Activated T-helper 1 cell treated with anti-CD3 and anti-CD28 coated beads, Interleukin-12 subunit alpha, Interleukin-12 subunit beta, Interleukin-2, Interleukin-4 antibody, amounts not matched to agents 30 ng/mL and 10 ng/mL and 1 ng/mL, durations not matched to agents 14 hours and 24 hours and 36 hours (primary cell): ENCODE measurements around the gene IRF8. TPM values are rescaled to one million over a fixed set of nuclear protein-coding genes. Genes with fewer than 3 reads are reported as not detected.

Source experiments
- DNase-seq: peaks from one replicate; pipeline ENCODE4 v3.0.0; 2021; ENCODE audit warnings: low spot score
- H3K27ac Mint-ChIP-seq: one replicate; pipeline ENCODE4 v1.8.0; 2021; ENCODE audit warnings: mild to moderate bottlenecking, mixed read lengths
- H3K27me3 Mint-ChIP-seq: one replicate; pipeline ENCODE4 v1.8.0; 2022; ENCODE audit warnings: mild to moderate bottlenecking, moderate library complexity, mixed read lengths; ENCODE audit not compliant: insufficient read depth
- H3K36me3 Mint-ChIP-seq: one replicate; pipeline ENCODE4 v1.8.0; 2021; ENCODE audit warnings: low read depth, mixed read lengths
- H3K4me1 Mint-ChIP-seq: one replicate; pipeline ENCODE4 v1.8.0; 2021; ENCODE audit warnings: low read depth, mixed read lengths
- H3K4me3 Mint-ChIP-seq: one replicate; pipeline ENCODE4 v1.8.0; 2021; ENCODE audit warnings: mild to moderate bottlenecking, moderate library complexity, mixed read lengths
- H3K9me3 Mint-ChIP-seq: one replicate; pipeline ENCODE4 v1.8.0; 2021; ENCODE audit warnings: mixed read lengths
- intact Hi-C: fragments of 100-400 bp; cut with micrococcal nuclease; formaldehyde crosslinking; loops from one replicate; pipeline ENCODE4 v1.15.1; 2024
- total RNA-seq: library from RNA; stranded (reverse); gene quantifications from 2 replicates; pipeline ENCODE4 v1.2.3, GENCODE V29; 2022

IRF8 gene
- total RNA-seq, 1 donor from 2014 or later: 158 TPM

DNA sequence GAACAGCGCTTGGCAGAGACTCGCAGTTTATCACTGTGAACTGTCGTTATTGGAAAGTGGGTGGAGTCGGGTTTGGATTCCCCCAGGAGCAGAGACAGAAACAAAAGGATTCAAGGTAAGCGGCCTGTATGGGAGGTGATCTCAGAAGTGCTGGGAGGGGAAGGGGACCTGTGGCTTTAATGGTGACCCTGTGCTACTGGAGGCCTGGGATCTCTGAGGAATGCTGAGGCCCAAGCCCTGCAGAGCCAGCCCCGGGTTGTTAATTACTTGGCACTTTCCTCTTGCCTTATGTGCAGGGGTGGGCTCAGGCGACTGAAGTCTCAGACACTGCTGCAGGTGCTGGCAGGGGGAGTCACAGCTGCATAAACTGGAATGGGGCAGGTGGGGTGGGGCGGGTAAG lies 27.4 kb downstream of the IRF8 start:
- no peaks in the 10 kb centered on the region for H3K9me3 Mint-ChIP-seq
- intact Hi-C loops: no loop called here
- no peak overlapping the region for H3K27ac Mint-ChIP-seq
- H3K4me3 Mint-ChIP-seq: no peak overlapping the region
- DNase-seq: no peak
- H3K27me3 Mint-ChIP-seq: peaks cover 13% of the 10 kb centered on the region
- peaks cover 13% of the 10 kb centered on the region for H3K36me3 Mint-ChIP-seq
- H3K4me1 Mint-ChIP-seq: peaks cover 35% of the 10 kb centered on the region

- H3K27me3 Mint-ChIP-seq: peaks cover 13% of the 10 kb centered on the region
- no peaks in the 10 kb centered on the region for H3K9me3 Mint-ChIP-seq
- H3K4me3 Mint-ChIP-seq: no peak overlapping the region
- peaks cover 35% of the 10 kb centered on the region for H3K4me1 Mint-ChIP-seq
- DNase-seq: no peak
- H3K36me3 Mint-ChIP-seq: peaks cover 5% of the 10 kb centered on the region
- peak overlapping the region; percentile 8 for H3K27ac Mint-ChIP-seq
- intact Hi-C loops: no loop called here
Measured at GRCh38 chr16:85927371-85927770, 28.4 kb downstream of the IRF8 start.

DNA sequence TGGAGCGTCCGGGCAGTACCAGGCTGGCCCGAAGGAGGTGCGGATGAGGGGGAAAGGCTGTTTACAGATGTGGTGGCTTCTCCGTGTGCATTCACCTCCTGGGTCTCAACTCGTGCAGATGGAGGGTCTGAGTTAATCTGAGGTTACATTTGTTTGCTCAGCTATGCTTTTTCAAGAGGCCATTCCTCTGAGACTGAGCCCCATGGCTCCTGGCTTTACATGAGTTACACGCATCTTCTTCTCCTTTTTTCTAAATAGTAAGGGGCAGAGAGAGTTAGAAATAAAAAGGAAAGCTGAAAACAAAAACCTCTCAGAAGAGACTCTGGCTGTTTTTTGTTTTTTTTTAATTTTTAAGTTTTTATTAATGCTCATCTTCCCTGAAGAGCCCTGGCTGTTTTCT lies 29.0 kb downstream of the IRF8 start:
- Mint-ChIP-seq H3K4me1 (peaks cover 35% of the 10 kb centered on the region), H3K4me3 (peak overlapping the region; percentile 20)
- intact Hi-C loops: no loop called here

DNA sequence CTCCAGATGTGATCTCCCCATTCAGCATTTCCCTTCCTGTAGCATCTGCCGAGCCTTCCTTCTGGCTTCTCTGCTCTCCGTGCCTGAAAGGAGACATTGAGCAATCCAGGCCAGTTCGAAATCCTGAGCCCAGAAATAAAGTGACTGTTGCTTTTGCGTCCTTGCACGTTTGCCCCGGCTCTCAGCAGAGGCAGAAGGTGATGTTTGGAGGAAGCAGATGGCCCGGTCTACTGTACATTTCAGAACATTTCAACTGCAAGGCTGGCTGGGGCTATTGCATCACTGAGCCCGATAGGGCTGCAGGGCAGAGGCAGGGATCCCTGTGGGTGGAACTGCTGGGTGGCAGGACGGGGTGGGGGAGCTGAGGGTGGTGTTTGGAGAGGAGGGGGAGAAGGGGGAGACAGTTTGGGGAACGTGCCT lies 29.4 kb downstream of the IRF8 start:
- Mint-ChIP-seq H3K36me3 (peaks cover 5% of the 10 kb centered on the region), H3K27me3 (peaks cover 13% of the 10 kb centered on the region), H3K4me1 (peaks cover 38% of the 10 kb centered on the region), H3K4me3 (peak overlapping the region; percentile 20), H3K9me3 (no peaks in the 10 kb centered on the region), H3K27ac (no peak overlapping the region)
- DNase-seq: no peak
- intact Hi-C loops: no loop called here

More for the DNA sequence above, 29.0 kb downstream of the IRF8 start:
- Mint-ChIP-seq H3K27me3 (peaks cover 13% of the 10 kb centered on the region), H3K9me3 (no peaks in the 10 kb centered on the region), H3K27ac (no peak overlapping the region), H3K36me3 (peaks cover 5% of the 10 kb centered on the region)
- no peak for DNase-seq

- no peak overlapping the region for H3K4me3 Mint-ChIP-seq
- no peak overlapping the region for H3K27ac Mint-ChIP-seq
- H3K9me3 Mint-ChIP-seq: no peaks in the 10 kb centered on the region
- intact Hi-C loops: no loop called here
- H3K4me1 Mint-ChIP-seq: peaks cover 42% of the 10 kb centered on the region
- H3K27me3 Mint-ChIP-seq: peaks cover 16% of the 10 kb centered on the region
- H3K36me3 Mint-ChIP-seq: peaks cover 3% of the 10 kb centered on the region
- no peak for DNase-seq
Measured at GRCh38 chr16:85929259-85929721, 30.3 kb downstream of the IRF8 start.

DNA sequence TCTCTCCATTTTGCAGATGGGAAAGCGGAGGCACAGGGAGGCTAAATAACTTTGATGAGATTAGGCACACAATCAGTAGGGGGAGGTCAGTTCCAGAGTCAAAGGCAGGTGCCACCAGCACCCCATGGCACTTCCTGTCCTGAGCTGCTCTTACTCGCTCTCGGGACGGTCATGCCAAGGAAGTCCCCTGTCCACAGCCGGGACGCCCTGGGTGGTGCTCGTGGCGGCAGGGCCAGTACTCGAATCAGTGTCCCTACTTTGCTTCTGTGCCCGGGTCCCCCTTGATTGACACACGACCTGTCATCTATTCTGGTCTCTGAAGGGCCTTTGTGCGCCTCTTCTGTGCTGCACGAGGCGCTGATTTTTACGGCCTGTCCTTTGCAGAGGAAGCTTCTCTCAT lies 31.3 kb downstream of the IRF8 start:
- no peak overlapping the region for H3K27ac Mint-ChIP-seq
- peaks cover 3% of the 10 kb centered on the region for H3K36me3 Mint-ChIP-seq
- H3K27me3 Mint-ChIP-seq: peaks cover 16% of the 10 kb centered on the region
- H3K4me3 Mint-ChIP-seq: no peak overlapping the region
- peaks cover 42% of the 10 kb centered on the region for H3K4me1 Mint-ChIP-seq
- intact Hi-C loops: no loop called here
- no peaks in the 10 kb centered on the region for H3K9me3 Mint-ChIP-seq
- no peak for DNase-seq

DNA sequence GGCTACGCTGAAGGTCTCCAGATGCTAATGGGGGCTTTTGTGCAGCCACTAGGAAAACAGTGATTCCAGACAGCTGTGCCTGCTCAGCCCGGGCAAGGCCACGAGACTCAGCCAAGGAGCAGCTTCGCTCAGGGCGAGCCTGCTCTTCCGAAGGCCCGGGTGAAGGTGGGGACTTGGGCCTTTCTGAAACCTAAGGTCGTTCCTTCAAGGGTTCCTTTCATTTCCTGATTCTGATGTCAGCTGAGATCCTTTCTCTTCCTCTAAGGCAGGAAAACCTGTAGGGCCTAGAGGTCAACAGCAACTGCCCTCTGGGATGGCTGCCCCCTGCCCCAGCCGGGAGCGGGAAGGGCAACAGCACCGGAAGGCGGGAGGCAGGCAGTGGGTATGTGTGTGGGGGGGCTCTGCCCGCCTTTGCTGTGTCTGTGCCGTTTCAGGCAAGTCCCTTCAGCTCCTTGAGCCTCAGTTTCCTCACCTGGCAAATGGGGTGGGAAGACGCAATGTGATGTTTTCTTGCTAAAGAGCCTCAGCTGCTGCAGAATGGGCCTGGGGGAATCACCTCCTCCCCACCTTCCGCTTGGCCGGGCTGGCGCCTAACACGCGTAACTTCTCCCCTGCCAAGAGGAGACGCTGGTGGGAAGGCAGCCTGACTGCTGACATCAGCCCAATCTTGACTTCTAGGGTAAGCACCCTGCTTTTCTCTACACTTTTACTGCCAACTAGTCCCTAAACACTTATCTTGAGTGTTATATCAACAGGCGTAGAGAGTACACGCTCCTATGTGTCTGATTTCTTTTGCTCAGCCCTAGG lies 32.8 kb downstream of the IRF8 start:
- peaks cover 16% of the 10 kb centered on the region for H3K27me3 Mint-ChIP-seq
- intact Hi-C loops: no loop called here
- peaks cover 3% of the 10 kb centered on the region for H3K36me3 Mint-ChIP-seq
- H3K4me3 Mint-ChIP-seq: no peak overlapping the region
- H3K9me3 Mint-ChIP-seq: no peaks in the 10 kb centered on the region
- H3K4me1 Mint-ChIP-seq: peaks cover 54% of the 10 kb centered on the region
- no peak for DNase-seq
- no peak overlapping the region for H3K27ac Mint-ChIP-seq

- Mint-ChIP-seq H3K36me3 (peaks cover 4% of the 10 kb centered on the region), H3K9me3 (no peaks in the 10 kb centered on the region), H3K4me3 (peak overlapping the region; percentile 3), H3K4me1 (peaks cover 51% of the 10 kb centered on the region), H3K27ac (peak overlapping the region; percentile 56), H3K27me3 (peaks cover 6% of the 10 kb centered on the region)
- no peak for DNase-seq
- intact Hi-C loops: no loop called here
Measured at GRCh38 chr16:85934210-85934609, 35.2 kb downstream of the IRF8 start.

DNA sequence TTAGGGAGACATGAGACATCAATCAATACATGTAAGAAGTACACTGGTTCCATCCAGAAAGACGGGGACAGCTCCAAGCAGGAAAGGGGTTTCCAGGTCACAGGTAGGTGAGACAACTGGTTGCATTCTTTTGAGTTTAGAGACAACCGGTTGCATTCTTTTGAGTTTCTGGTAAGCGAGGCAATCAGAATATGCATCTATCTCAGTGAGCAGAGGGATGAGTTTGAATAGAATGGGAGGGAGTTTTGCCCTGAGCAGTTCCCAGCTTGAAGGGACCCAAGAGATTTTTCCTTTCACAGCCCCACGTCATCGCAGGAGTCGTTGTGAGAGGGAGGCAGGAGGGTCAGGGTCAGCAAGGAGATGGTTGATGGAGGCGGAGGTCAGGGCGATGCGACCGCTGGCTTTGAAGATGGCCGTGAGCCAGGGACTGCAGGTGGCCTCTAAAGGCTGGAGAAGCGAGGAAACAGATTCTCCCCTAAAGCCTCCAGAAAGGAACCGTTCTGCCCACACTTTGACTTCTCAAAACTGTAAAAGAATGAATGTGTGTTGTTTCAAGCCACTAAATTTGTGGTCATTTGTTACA lies 36.5 kb downstream of the IRF8 start:
- no peak for DNase-seq
- Mint-ChIP-seq H3K4me1 (peaks cover 55% of the 10 kb centered on the region), H3K27ac (peak overlapping the region; percentile 90), H3K4me3 (peak overlapping the region; percentile 8), H3K36me3 (peaks cover 4% of the 10 kb centered on the region), H3K27me3 (peaks cover 3% of the 10 kb centered on the region), H3K9me3 (no peaks in the 10 kb centered on the region)
- intact Hi-C loops: loop anchor here (5.0 kb wide), 2 partner anchors 323 to 878 kb away; partner anchors contain the start of gene GSE1

- Mint-ChIP-seq H3K4me1 (peaks cover 55% of the 10 kb centered on the region), H3K4me3 (peak overlapping the region; percentile 8), H3K27ac (peak overlapping the region; percentile 90), H3K36me3 (peaks cover 4% of the 10 kb centered on the region), H3K9me3 (no peaks in the 10 kb centered on the region), H3K27me3 (peaks cover 3% of the 10 kb centered on the region)
- peak; percentile 62 for DNase-seq
- intact Hi-C loops: loop anchor here (1.0 to 5.0 kb wide), 13 partner anchors 11 to 879 kb away; partner anchors contain the start of gene GSE1
Measured at GRCh38 chr16:85935974-85936760, 37.2 kb downstream of the IRF8 start.

- H3K4me3 Mint-ChIP-seq: peak overlapping the region; percentile 8
- no peaks in the 10 kb centered on the region for H3K9me3 Mint-ChIP-seq
- peaks cover 7% of the 10 kb centered on the region for H3K36me3 Mint-ChIP-seq
- peaks cover 58% of the 10 kb centered on the region for H3K4me1 Mint-ChIP-seq
- intact Hi-C loops: loop anchor here (1.0 to 5.0 kb wide), 13 partner anchors 10 to 880 kb away; partner anchors contain the start of gene GSE1
- peak overlapping the region; percentile 90 for H3K27ac Mint-ChIP-seq
- peaks cover 3% of the 10 kb centered on the region for H3K27me3 Mint-ChIP-seq
- no peak for DNase-seq
Measured at GRCh38 chr16:85936816-85937215, 37.9 kb downstream of the IRF8 start.

DNA sequence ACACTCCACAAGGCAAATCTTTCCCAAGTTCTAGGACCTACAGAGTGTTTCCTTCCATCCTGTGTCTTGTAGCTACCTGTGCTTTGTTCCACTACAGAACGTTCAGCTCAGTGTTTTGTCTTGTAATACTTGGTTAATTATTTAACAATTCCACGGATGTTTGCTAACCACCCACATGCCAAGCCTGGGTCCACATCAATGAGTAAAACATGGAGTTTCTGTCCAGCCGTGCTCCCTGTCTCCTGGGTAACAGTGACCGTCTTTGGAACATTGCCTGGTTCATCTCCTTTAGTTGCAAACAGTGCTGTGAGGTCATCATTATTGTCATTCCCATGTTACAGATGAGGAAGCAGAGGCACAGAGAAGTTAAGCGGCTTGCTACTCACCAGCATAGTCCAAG lies 41.3 kb downstream of the IRF8 start:
- Mint-ChIP-seq H3K4me1 (peaks cover 67% of the 10 kb centered on the region), H3K36me3 (peaks cover 7% of the 10 kb centered on the region), H3K27ac (peak overlapping the region; percentile 16), H3K9me3 (no peaks in the 10 kb centered on the region), H3K4me3 (no peak overlapping the region), H3K27me3 (no peaks in the 10 kb centered on the region)
- no peak for DNase-seq
- intact Hi-C loops: no loop called here
